Neural cell (in vitro differentiated cells): Measurements from ENCODE around the gene ZNF804B. TPM values are rescaled to one million over a fixed set of nuclear protein-coding genes. Genes with fewer than 3 reads are reported as not detected.

Source experiments
- H2AFZ ChIP-seq: fragments of 200-600, 300-800 bp; sonication (generic), shearing (Covaris generic); 2 replicates; pipeline ENCODE4 v1.6.0; 2014; ENCODE audit warnings: low read depth, mild to moderate bottlenecking, antibody characterized with exemption, low read length, moderate library complexity
- H3F3A ChIP-seq: fragments of 200-600 bp; shearing (Covaris generic); 2 replicates; pipeline ENCODE4 v1.6.1; 2016; ENCODE audit warnings: mild to moderate bottlenecking, moderate library complexity, mixed read lengths, antibody characterized with exemption, low read length; ENCODE audit not compliant: insufficient read depth, poor library complexity, severe bottlenecking
- H3K27ac ChIP-seq: fragments of 200-600, 300-800 bp; sonication (generic), shearing (Covaris generic); 2 replicates; pipeline ENCODE4 v1.5.1; 2014; ENCODE audit warnings: mild to moderate bottlenecking, low read length, moderate library complexity
- H3K27me3 ChIP-seq: fragments of 300-800, 200-600 bp; sonication (generic), shearing (Covaris generic); 2 replicates; pipeline ENCODE4 v1.6.0; 2014; ENCODE audit warnings: mild to moderate bottlenecking, low read depth, low read length, moderate library complexity; ENCODE audit not compliant: insufficient read depth
- H3K36me3 ChIP-seq: fragments of 300-800, 200-600 bp; sonication (generic), shearing (Covaris generic); 2 replicates; pipeline ENCODE4 v1.5.1; 2014; ENCODE audit warnings: mild to moderate bottlenecking, antibody characterized with exemption, low read length, moderate library complexity; ENCODE audit not compliant: insufficient read depth
- H3K4me2 ChIP-seq: fragments of 300-800, 200-600 bp; sonication (generic), shearing (Covaris generic); 2 replicates; pipeline ENCODE4 v1.6.0; 2014; ENCODE audit warnings: mild to moderate bottlenecking, low read length
- H3K4me3 ChIP-seq: fragments of 300-800, 200-600 bp; sonication (generic), shearing (Covaris generic); 2 replicates; pipeline ENCODE4 v1.5.1; 2014; ENCODE audit warnings: mild to moderate bottlenecking, low read length, moderate library complexity
- H3K79me2 ChIP-seq: fragments of 200-600 bp; shearing (Covaris generic); replicated peaks from 2 replicates; pipeline ENCODE4 v1.6.0; 2014; ENCODE audit warnings: mild to moderate bottlenecking, low read length, moderate library complexity; ENCODE audit not compliant: insufficient read depth
- H3K9ac ChIP-seq: fragments of 300-800, 200-600 bp; sonication (generic), shearing (Covaris generic); 2 replicates; pipeline ENCODE4 v1.6.1; 2016; ENCODE audit warnings: mild to moderate bottlenecking, low read length, mixed read lengths
- H3K9me2 ChIP-seq: fragments of 200-600 bp; shearing (Covaris generic); 2 replicates; pipeline ENCODE4 v1.6.1; 2016; ENCODE audit warnings: mild to moderate bottlenecking, low read length, mixed read lengths; ENCODE audit not compliant: insufficient read depth
- H3K9me3 ChIP-seq: fragments of 200-600, 300-800 bp; sonication (generic), shearing (Covaris generic); 2 replicates; pipeline ENCODE4 v1.6.1; 2016; ENCODE audit warnings: mild to moderate bottlenecking, mixed run types, low read length, moderate library complexity, mixed read lengths
- H4K20me1 ChIP-seq: fragments of 200-600 bp; shearing (Covaris generic); 2 replicates; pipeline ENCODE4 v1.6.1; 2016; ENCODE audit warnings: mild to moderate bottlenecking, mixed run types; ENCODE audit not compliant: insufficient read depth
- EP300 ChIP-seq: fragments of 450-650 bp; conservative IDR thresholded peaks from 2 replicates; pipeline ENCODE4 v1.6.1; 2014; ENCODE audit warnings: antibody characterized with exemption, mild to moderate bottlenecking, moderate library complexity; ENCODE audit not compliant: poor library complexity, severe bottlenecking
- EZH2 ChIP-seq: fragments of 200-600, 300-800 bp; shearing (Covaris generic), sonication (generic); IDR thresholded peaks from 2 replicates; pipeline ENCODE4 v1.6.1; 2014; ENCODE audit warnings: antibody characterized with exemption, low read length, borderline replicate concordance, mild to moderate bottlenecking; ENCODE audit not compliant: insufficient read depth, poor library complexity, severe bottlenecking
- MXI1 ChIP-seq: fragments of 450-650 bp; conservative IDR thresholded peaks from 2 replicates; pipeline ENCODE4 v1.6.1; 2014; ENCODE audit warnings: antibody characterized with exemption, mild to moderate bottlenecking; ENCODE audit not compliant: poor library complexity, severe bottlenecking
- POLR2AphosphoS5 ChIP-seq: IDR thresholded peaks from 2 replicates; pipeline ENCODE4 v1.6.1; 2012
- RAD21 ChIP-seq: fragments of 450-650 bp; conservative IDR thresholded peaks from 2 replicates; pipeline ENCODE4 v1.6.1; 2014; ENCODE audit warnings: antibody characterized with exemption, mild to moderate bottlenecking, moderate library complexity
- SMC3 ChIP-seq: fragments of 450-650 bp; conservative IDR thresholded peaks from 2 replicates; pipeline ENCODE4 v1.6.1; 2014; ENCODE audit warnings: antibody characterized with exemption, mild to moderate bottlenecking, moderate library complexity; ENCODE audit not compliant: poor library complexity
- TAF1 ChIP-seq: IDR thresholded peaks from 2 replicates; pipeline ENCODE4 v1.6.1; 2012; ENCODE audit warnings: low read depth
- polyA plus RNA-seq: library from polyadenylated mRNA; depleted of rRNA; stranded (reverse); fragments of >200 nt; gene quantifications from 2 replicates; pipeline ENCODE4 v1.2.3, GENCODE V29; 2014
- TF ChIP-seq, protein P1 (sequence below): IDR thresholded peaks from 2 replicates; pipeline ENCODE4 v1.6.1; 2012; ENCODE audit warnings: borderline replicate concordance
- TF ChIP-seq, protein P2 (sequence below): fragments of 450-650 bp; IDR thresholded peaks from 2 replicates; pipeline ENCODE4 v1.5.1; 2014; ENCODE audit warnings: antibody characterized with exemption, mild to moderate bottlenecking, moderate library complexity; ENCODE audit not compliant: poor library complexity, severe bottlenecking

ZNF804B gene
- polyA plus RNA-seq, 1 donor from 2014 or later: 0.37 TPM

DNA sequence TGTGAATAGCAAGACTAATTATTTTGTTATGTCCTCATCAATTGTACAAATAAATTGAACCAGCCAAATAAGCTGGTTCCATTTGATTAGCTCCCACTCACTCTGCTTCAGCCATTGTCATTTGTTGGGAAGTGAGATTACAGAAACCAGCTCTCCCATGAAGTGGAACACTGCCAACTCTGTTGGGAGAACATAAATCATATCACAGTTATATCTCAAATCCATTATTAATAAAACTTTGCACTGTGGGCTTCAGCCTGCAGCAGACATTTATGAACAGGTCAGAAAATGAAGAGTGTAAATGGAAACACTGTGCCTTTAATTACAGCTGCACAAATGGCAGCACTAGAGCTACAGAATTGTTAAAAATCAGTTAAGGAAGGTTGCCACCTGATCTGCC is 82.7 kb downstream of the ZNF804B start:
- no peak for TF ChIP-seq MXI1
- no peak for TF ChIP-seq EZH2
- TF ChIP-seq RAD21: no peak
- no peak for TF ChIP-seq EP300
- no peak for TF ChIP-seq POLR2AphosphoS5
- TF ChIP-seq, protein P1, sequence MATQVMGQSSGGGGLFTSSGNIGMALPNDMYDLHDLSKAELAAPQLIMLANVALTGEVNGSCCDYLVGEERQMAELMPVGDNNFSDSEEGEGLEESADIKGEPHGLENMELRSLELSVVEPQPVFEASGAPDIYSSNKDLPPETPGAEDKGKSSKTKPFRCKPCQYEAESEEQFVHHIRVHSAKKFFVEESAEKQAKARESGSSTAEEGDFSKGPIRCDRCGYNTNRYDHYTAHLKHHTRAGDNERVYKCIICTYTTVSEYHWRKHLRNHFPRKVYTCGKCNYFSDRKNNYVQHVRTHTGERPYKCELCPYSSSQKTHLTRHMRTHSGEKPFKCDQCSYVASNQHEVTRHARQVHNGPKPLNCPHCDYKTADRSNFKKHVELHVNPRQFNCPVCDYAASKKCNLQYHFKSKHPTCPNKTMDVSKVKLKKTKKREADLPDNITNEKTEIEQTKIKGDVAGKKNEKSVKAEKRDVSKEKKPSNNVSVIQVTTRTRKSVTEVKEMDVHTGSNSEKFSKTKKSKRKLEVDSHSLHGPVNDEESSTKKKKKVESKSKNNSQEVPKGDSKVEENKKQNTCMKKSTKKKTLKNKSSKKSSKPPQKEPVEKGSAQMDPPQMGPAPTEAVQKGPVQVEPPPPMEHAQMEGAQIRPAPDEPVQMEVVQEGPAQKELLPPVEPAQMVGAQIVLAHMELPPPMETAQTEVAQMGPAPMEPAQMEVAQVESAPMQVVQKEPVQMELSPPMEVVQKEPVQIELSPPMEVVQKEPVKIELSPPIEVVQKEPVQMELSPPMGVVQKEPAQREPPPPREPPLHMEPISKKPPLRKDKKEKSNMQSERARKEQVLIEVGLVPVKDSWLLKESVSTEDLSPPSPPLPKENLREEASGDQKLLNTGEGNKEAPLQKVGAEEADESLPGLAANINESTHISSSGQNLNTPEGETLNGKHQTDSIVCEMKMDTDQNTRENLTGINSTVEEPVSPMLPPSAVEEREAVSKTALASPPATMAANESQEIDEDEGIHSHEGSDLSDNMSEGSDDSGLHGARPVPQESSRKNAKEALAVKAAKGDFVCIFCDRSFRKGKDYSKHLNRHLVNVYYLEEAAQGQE: no peak
- TF ChIP-seq, protein P2, sequence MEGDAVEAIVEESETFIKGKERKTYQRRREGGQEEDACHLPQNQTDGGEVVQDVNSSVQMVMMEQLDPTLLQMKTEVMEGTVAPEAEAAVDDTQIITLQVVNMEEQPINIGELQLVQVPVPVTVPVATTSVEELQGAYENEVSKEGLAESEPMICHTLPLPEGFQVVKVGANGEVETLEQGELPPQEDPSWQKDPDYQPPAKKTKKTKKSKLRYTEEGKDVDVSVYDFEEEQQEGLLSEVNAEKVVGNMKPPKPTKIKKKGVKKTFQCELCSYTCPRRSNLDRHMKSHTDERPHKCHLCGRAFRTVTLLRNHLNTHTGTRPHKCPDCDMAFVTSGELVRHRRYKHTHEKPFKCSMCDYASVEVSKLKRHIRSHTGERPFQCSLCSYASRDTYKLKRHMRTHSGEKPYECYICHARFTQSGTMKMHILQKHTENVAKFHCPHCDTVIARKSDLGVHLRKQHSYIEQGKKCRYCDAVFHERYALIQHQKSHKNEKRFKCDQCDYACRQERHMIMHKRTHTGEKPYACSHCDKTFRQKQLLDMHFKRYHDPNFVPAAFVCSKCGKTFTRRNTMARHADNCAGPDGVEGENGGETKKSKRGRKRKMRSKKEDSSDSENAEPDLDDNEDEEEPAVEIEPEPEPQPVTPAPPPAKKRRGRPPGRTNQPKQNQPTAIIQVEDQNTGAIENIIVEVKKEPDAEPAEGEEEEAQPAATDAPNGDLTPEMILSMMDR: no peak
- no peak for TF ChIP-seq SMC3
- TF ChIP-seq TAF1: no peak
- H3F3A ChIP-seq: no peaks in the 10 kb centered on the region
- H3K9ac ChIP-seq: no peak overlapping the region
- no peaks in the 10 kb centered on the region for H3K9me3 ChIP-seq
- no peak overlapping the region for H3K27ac ChIP-seq
- H2AFZ ChIP-seq: no peak overlapping the region
- H3K79me2 ChIP-seq: no peaks in the 10 kb centered on the region
- H4K20me1 ChIP-seq: no peaks in the 10 kb centered on the region
- H3K36me3 ChIP-seq: no peaks in the 10 kb centered on the region
- H3K4me2 ChIP-seq: no peak overlapping the region
- no peaks in the 10 kb centered on the region for H3K9me2 ChIP-seq
- H3K27me3 ChIP-seq: no peaks in the 10 kb centered on the region
- no peak overlapping the region for H3K4me3 ChIP-seq

DNA sequence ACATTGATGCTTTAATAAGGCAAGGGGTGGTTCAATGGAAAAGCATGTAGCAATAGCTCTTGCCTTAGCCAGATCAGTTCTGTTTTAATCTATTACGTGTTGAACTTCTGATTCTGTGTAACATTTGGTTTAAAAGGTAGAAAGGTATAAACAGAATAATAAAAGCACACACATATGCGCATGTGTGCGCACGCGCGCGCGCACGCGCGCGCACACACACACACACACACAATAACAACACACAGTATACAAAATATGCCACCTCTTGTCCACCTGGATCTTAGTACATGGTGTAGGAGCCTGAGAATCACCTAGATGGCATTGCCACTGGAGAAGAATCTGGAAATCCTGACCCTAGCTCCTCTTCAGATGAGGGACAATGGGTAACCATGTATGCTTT is 85.6 kb downstream of the ZNF804B start:
- H3K4me3 ChIP-seq: no peak overlapping the region
- H3K9me3 ChIP-seq: no peaks in the 10 kb centered on the region
- no peaks in the 10 kb centered on the region for H3K27me3 ChIP-seq
- no peak overlapping the region for H2AFZ ChIP-seq
- H3K9ac ChIP-seq: no peak overlapping the region
- H3K36me3 ChIP-seq: no peaks in the 10 kb centered on the region
- no peaks in the 10 kb centered on the region for H4K20me1 ChIP-seq
- TF ChIP-seq SMC3 (no peak), EZH2 (no peak), TAF1 (no peak), RAD21 (no peak), EP300 (no peak), POLR2AphosphoS5 (no peak), MXI1 (no peak)
- TF ChIP-seq, protein P1: no peak
- TF ChIP-seq, protein P2: no peak
- no peaks in the 10 kb centered on the region for H3K79me2 ChIP-seq
- no peak overlapping the region for H3K4me2 ChIP-seq
- no peaks in the 10 kb centered on the region for H3K9me2 ChIP-seq
- no peaks in the 10 kb centered on the region for H3F3A ChIP-seq
- H3K27ac ChIP-seq: no peak overlapping the region
